Astrocyte (in vitro differentiated cells and primary cell): ENCODE data around the gene MACROH2A1. TPM values are rescaled to one million over a fixed set of nuclear protein-coding genes. Genes with fewer than 3 reads are reported as not detected.

Experiments used
- DNase-seq: peaks from one replicate; pipeline ENCODE4 v3.0.0-alpha.2; 2010; ENCODE audit warnings: low read depth
- FAIRE-seq: peaks from 2 replicates; lab custom pipeline; 2011; peaks lifted over from hg19 to GRCh38; lab: Jason Lieb, UNC
- H2AFZ ChIP-seq: 2 replicates; pipeline ENCODE4 v1.6.0; 2012; ENCODE audit warnings: low read depth, low read length, inconsistent platforms
- H3K27ac ChIP-seq: 2 replicates; pipeline ENCODE4 v1.5.1; 2011; ENCODE audit warnings: low read depth, low read length, inconsistent platforms
- H3K27me3 ChIP-seq: 2 replicates; pipeline ENCODE4 v1.6.0; 2011; ENCODE audit warnings: low read length, inconsistent platforms; ENCODE audit not compliant: insufficient read depth
- H3K36me3 ChIP-seq: 2 replicates; pipeline ENCODE4 v1.5.1; 2011; ENCODE audit warnings: low read length, inconsistent platforms; ENCODE audit not compliant: insufficient read depth
- H3K4me1 ChIP-seq: 2 replicates; pipeline ENCODE4 v1.5.1; 2011; ENCODE audit warnings: low read length, inconsistent platforms; ENCODE audit not compliant: insufficient read depth
- H3K4me2 ChIP-seq: 2 replicates; pipeline ENCODE4 v1.6.0; 2012; ENCODE audit warnings: low read length, inconsistent platforms
- H3K4me3 ChIP-seq: 2 replicates; pipeline ENCODE4 v1.5.1; 2011; ENCODE audit warnings: low read depth, mild to moderate bottlenecking, low read length, inconsistent platforms; ENCODE audit not compliant: insufficient read depth
- H3K79me2 ChIP-seq: 2 replicates; pipeline ENCODE4 v1.6.0; 2012; ENCODE audit warnings: mild to moderate bottlenecking, low read length, inconsistent platforms; ENCODE audit not compliant: insufficient read depth
- H3K9ac ChIP-seq: 2 replicates; pipeline ENCODE4 v1.6.0; 2012; ENCODE audit warnings: mild to moderate bottlenecking, low read length, inconsistent platforms
- H3K9me3 ChIP-seq: 2 replicates; pipeline ENCODE4 v1.5.1; 2012; ENCODE audit warnings: low read depth, mild to moderate bottlenecking, low read length, inconsistent platforms; ENCODE audit not compliant: insufficient read depth
- H4K20me1 ChIP-seq: 2 replicates; pipeline ENCODE4 v1.6.0; 2012; ENCODE audit warnings: low read length, inconsistent platforms; ENCODE audit not compliant: insufficient read depth
- H3K27ac Mint-ChIP-seq: one replicate; pipeline ENCODE4 v1.8.0; 2021; ENCODE audit warnings: mild to moderate bottlenecking, mixed read lengths; ENCODE audit not compliant: unreplicated experiment
- H3K27me3 Mint-ChIP-seq: one replicate; pipeline ENCODE4 v1.8.0; 2021; ENCODE audit warnings: low read depth, mixed read lengths; ENCODE audit not compliant: unreplicated experiment
- H3K36me3 Mint-ChIP-seq: one replicate; pipeline ENCODE4 v1.8.0; 2021; ENCODE audit warnings: low read depth, mixed read lengths; ENCODE audit not compliant: unreplicated experiment
- H3K4me1 Mint-ChIP-seq: one replicate; pipeline ENCODE4 v1.8.0; 2021; ENCODE audit warnings: low read depth, mixed read lengths; ENCODE audit not compliant: unreplicated experiment
- H3K4me3 Mint-ChIP-seq: one replicate; pipeline ENCODE4 v1.8.0; 2021; ENCODE audit warnings: mild to moderate bottlenecking, moderate library complexity, mixed read lengths; ENCODE audit not compliant: unreplicated experiment
- H3K9me3 Mint-ChIP-seq: one replicate; pipeline ENCODE4 v1.8.0; 2021; ENCODE audit warnings: mild to moderate bottlenecking, mixed read lengths; ENCODE audit not compliant: unreplicated experiment
- EZH2 ChIP-seq: IDR thresholded peaks from 2 replicates; pipeline ENCODE4 v1.6.1; 2012; ENCODE audit warnings: mild to moderate bottlenecking, low read length, inconsistent platforms; ENCODE audit not compliant: insufficient read depth
- total RNA-seq: library from RNA; stranded (reverse); gene quantifications from 2 replicates; pipeline ENCODE4 v1.2.1, GENCODE V29; 2021
- TF ChIP-seq, protein P1 (sequence below): IDR thresholded peaks from 2 replicates; pipeline ENCODE4 v1.5.1; 2011; ENCODE audit warnings: low read depth, mild to moderate bottlenecking, inconsistent platforms, low read length, moderate library complexity; ENCODE audit not compliant: insufficient read depth

Gene MACROH2A1
- total RNA-seq, 1 donor from 2014 or later: 143 TPM

DNA sequence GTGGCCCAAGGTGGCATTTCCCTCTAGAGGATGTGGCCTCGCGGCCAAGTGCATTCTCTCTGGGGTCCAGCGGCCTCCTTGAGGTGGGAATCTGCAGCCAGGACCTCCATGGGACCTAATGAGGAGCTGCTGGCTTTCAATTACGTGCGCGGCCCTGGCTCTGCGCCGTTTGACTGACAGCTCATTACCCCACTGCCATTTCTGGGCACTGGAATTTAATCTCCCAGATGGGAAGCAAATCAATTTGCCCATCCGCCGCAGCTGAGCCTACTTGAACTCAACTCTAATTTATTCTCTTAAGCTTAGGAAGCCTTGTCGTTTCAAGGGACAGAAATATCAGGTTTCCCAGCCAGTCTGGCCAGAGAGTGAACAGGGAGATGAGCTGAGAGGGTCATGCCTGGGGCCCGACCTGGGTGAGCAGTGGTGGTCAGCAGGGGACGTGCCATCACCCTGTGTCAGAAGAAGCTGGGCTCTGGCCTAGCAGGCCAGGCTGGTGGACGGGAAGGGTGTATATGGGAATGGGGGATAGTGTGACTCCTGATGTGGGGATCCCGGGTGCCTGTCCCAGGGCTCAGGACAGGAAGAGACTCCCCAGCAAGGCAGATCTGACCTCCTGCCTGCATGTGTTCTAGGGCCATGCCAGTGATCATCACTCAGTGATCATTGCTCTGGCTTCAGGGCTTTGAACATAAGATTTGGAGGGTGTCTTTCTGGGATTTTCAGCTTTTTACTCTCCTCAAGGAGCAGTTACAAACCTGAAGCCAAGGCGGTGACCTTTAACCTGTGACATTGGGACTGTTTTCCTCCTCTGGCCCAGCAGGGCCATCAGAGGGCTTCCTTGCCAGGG, 69.7 kb downstream of the MACROH2A1 start:
- TF ChIP-seq, protein P1, sequence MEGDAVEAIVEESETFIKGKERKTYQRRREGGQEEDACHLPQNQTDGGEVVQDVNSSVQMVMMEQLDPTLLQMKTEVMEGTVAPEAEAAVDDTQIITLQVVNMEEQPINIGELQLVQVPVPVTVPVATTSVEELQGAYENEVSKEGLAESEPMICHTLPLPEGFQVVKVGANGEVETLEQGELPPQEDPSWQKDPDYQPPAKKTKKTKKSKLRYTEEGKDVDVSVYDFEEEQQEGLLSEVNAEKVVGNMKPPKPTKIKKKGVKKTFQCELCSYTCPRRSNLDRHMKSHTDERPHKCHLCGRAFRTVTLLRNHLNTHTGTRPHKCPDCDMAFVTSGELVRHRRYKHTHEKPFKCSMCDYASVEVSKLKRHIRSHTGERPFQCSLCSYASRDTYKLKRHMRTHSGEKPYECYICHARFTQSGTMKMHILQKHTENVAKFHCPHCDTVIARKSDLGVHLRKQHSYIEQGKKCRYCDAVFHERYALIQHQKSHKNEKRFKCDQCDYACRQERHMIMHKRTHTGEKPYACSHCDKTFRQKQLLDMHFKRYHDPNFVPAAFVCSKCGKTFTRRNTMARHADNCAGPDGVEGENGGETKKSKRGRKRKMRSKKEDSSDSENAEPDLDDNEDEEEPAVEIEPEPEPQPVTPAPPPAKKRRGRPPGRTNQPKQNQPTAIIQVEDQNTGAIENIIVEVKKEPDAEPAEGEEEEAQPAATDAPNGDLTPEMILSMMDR: no peak
- TF ChIP-seq EZH2: no peak
- Histone ChIP-seq H3K36me3 (peaks cover 2% of the 10 kb centered on the region), H3K27ac (no peak overlapping the region), H3K27me3 (no peaks in the 10 kb centered on the region), H3K9ac (no peak overlapping the region), H3K4me3 (no peak overlapping the region), H3K79me2 (no peaks in the 10 kb centered on the region), H4K20me1 (peaks cover 26% of the 10 kb centered on the region), H3K4me2 (no peak overlapping the region), H3K4me1 (peaks cover 5% of the 10 kb centered on the region), H2AFZ (no peak overlapping the region), H3K9me3 (no peaks in the 10 kb centered on the region)
- DNase-seq: no peak
- Mint-ChIP-seq H3K9me3 (no peaks in the 10 kb centered on the region), H3K4me3 (no peak overlapping the region), H3K4me1 (peaks cover 6% of the 10 kb centered on the region), H3K36me3 (no peaks in the 10 kb centered on the region), H3K27me3 (peaks cover 8% of the 10 kb centered on the region), H3K27ac (no peak overlapping the region)
- FAIRE-seq: no peak

DNA sequence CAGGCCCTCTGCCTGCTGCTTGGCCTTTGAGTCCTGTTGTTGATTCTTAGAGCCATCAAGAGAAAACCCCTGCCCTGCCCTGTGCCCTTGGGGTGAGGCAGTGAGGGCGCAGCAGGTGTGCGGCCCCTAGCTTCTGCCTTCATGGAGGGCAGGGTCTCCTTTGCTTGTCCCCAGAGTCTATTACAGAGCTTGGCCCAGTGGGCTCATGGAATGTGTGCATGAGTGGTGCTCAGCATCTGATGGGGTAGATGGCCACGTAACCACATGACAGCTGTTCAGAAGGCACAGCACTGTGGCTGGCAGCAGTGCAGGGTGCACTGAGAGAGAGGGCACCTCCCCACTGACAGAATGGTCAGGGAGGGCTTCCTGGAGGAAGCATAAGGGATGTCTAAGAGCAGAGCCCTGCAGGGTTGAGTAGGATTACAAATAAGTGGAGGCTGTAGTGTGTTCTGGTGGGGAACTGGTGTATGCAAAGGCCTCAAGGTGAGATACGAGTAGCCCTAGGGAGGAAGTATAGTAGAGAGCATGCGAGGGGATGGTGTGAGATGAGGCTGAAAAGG, 70.8 kb downstream of the MACROH2A1 start:
- no peaks in the 10 kb centered on the region for H3K79me2 ChIP-seq
- H3K4me1 ChIP-seq: no peaks in the 10 kb centered on the region
- TF ChIP-seq, protein P1: no peak
- TF ChIP-seq EZH2: no peak
- H3K27me3 ChIP-seq: no peaks in the 10 kb centered on the region
- no peak overlapping the region for H3K4me3 ChIP-seq
- Mint-ChIP-seq H3K27ac (no peak overlapping the region), H3K4me1 (no peaks in the 10 kb centered on the region), H3K36me3 (no peaks in the 10 kb centered on the region), H3K9me3 (no peaks in the 10 kb centered on the region), H3K27me3 (peaks cover 10% of the 10 kb centered on the region), H3K4me3 (no peak overlapping the region)
- H3K36me3 ChIP-seq: peaks cover 2% of the 10 kb centered on the region
- H3K4me2 ChIP-seq: no peak overlapping the region
- DNase-seq (no peak), FAIRE-seq (no peak)
- H3K27ac ChIP-seq: no peak overlapping the region
- peaks cover 16% of the 10 kb centered on the region for H4K20me1 ChIP-seq
- H3K9me3 ChIP-seq: no peaks in the 10 kb centered on the region
- H2AFZ ChIP-seq: no peak overlapping the region
- no peak overlapping the region for H3K9ac ChIP-seq
